ENCODE data around the gene PGM5. TPM values are rescaled to one million over a fixed set of nuclear protein-coding genes. Genes with fewer than 3 reads are reported as not detected.

The PGM5 gene
- total and polyA plus RNA-seq, 2 of the 8 experiments (the other 6 are each of a cell fraction or from before 2014, with no cell fraction given) = not detected

GRCh38 chr9:68416936-68417564 lies 60.6 kb downstream of the PGM5 start:
- Histone ChIP-seq H3K23me2 (ENCODE audit: low read depth, low read length) (no peaks in the 10 kb centered on the region), H4K5ac (ENCODE audit: insufficient read length, low read depth, low read length) (no peak overlapping the region), H2BK120ac (replicated peaks; ENCODE audit: low read depth, low read length) (no peak overlapping the region), H3K4me2 (ENCODE audit: insufficient read depth in 1 of 2, low read depth in 2 of 2, low read length in 2 of 2) (no peak overlapping the region), H3K4ac (replicated peaks; ENCODE audit: insufficient read length, low read depth, low read length) (no peak overlapping the region), H3K27ac (ENCODE audit: low read depth, low read length) (no peak overlapping the region), H3K18ac (ENCODE audit: extremely low read depth, low read length) (no peak overlapping the region), H2AK5ac (ENCODE audit: low read depth, low read length) (no peak overlapping the region), H3K79me1 (ENCODE audit: low read depth, low read length) (no peaks in the 10 kb centered on the region), H2BK5ac (ENCODE audit: low read depth, low read length) (no peak overlapping the region), H4K20me1 (replicated peaks in 1 of 2; ENCODE audit: control insufficient read depth in 1 of 2, insufficient read depth in 2 of 2, low read length in 2 of 2) (no peaks in the 10 kb centered on the region), H3K56ac (replicated peaks; ENCODE audit: insufficient read length, low read depth, low read length) (no peak overlapping the region), H4K8ac (ENCODE audit: extremely low read depth, insufficient read depth, low read length) (no peak overlapping the region), H4K91ac (replicated peaks; ENCODE audit: insufficient read length, low read length) (no peak overlapping the region), H3K4me3 (ENCODE audit: extremely low read depth in 1 of 4, insufficient read depth in 2 of 4, low read depth in 3 of 4, low read length in 4 of 4) (no peak overlapping the region), H2AFZ (ENCODE audit: low read length) (no peak overlapping the region), H3K9ac (replicated peaks in 1 of 4; ENCODE audit: extremely low read depth in 1 of 4, low read depth in 3 of 4, low read length in 3 of 4) (no peak overlapping the region), H3K14ac (ENCODE audit: insufficient read length) (no peak overlapping the region), H3K27me3 (replicated peaks in 1 of 4; ENCODE audit: control insufficient read depth in 3 of 4, extremely low read depth in 1 of 4, insufficient read depth in 3 of 4, low read length in 3 of 4) (peaks cover 0 to 2% (median 0%) of the 10 kb centered on the region in 4 experiments; a peak in 1 of 7 replicates), H2BK15ac (ENCODE audit: low read length) (no peak overlapping the region), H3K9me3 (ENCODE audit: insufficient read depth in 2 of 2, low read depth in 1 of 2, low read length in 1 of 2) (no peaks in the 10 kb centered on the region), H3K79me2 (ENCODE audit: control insufficient read depth in 1 of 2, insufficient read depth in 2 of 2, low read length in 2 of 2) (no peaks in the 10 kb centered on the region), H3K23ac (ENCODE audit: insufficient read length) (no peak overlapping the region), H3K4me1 (replicated peaks in 1 of 4; ENCODE audit: control insufficient read depth in 3 of 4, insufficient read depth in 4 of 4, low read length in 3 of 4) (no peaks in the 10 kb centered on the region), H2BK12ac (ENCODE audit: low read depth, low read length) (no peak overlapping the region), H3K36me3 (ENCODE audit: control insufficient read depth in 2 of 4, insufficient read depth in 4 of 4, low read length in 3 of 4) (no peaks in the 10 kb centered on the region), H2BK20ac (ENCODE audit: low read length) (no peak overlapping the region)
- DNase-seq (ENCODE audit: low read depth in 1 of 2, low spot score in 2 of 2) = no peak
- FAIRE-seq = no peak
- ChIA-PET CTCF (ENCODE audit: partially characterized antibody) (interaction anchor here (0.6 to 3.4 kb wide), 26 partner anchors 10 to 773 kb away, joined by 3 to 17 read pairs (median 6); no protein-coding TSS in a partner anchor), POLR2A (ENCODE audit: partially characterized antibody) (no interaction called here)
- WGBS, 2 experiments (ENCODE audit: extremely low coverage in 1 of 2, insufficient coverage in 1 of 2, insufficient read length in 1 of 2, insufficient replicate concordance in 2 of 2, low coverage in 1 of 2, low lambda C conversion rate in 2 of 2, missing lambda C conversion rate in 1 of 2) = 80% methylated on average over 8 of the region's 8 CpGs; no CpG with 5 or more reads in 1 of the 2 experiments
- TF ChIP-seq CTCF (IDR thresholded peaks at IDR 0.05; ENCODE audit: control extremely low read depth in 1 of 3, insufficient read depth in 1 of 3, low read depth in 1 of 3, low read length in 3 of 3) = peak; percentile 21 to 67 (median 48)
- TF ChIP-seq RAD21 (IDR thresholded peaks at IDR 0.05 in 1 of 2, conservative IDR thresholded peaks at IDR 0.05 in 1 of 2; ENCODE audit: low read depth in 2 of 2, low read length in 2 of 2) = peak; percentile 46 to 58
- TF ChIP-seq RBBP5 (IDR thresholded peaks at IDR 0.05; ENCODE audit: borderline replicate concordance, low read depth, low read length) = no peak
